Measurements from ENCODE around the gene KIF21B.

The KIF21B gene

GRCh38 chr1:201021630-201022492 lies 1.7 kb downstream of the KIF21B start:
- DNase-seq: no peak
- no peak overlapping the region for H3K27ac Mint-ChIP-seq
- peaks cover 84% of the 10 kb centered on the region for H3K4me1 Mint-ChIP-seq
- H3K9me3 Mint-ChIP-seq: no peaks in the 10 kb centered on the region
- no peak for TF ChIP-seq CTCF (IDR thresholded peaks at IDR 0.05)
- peak overlapping the region; percentile 88 for H3K4me3 Mint-ChIP-seq
- H3K36me3 Mint-ChIP-seq (ENCODE audit: low read depth): no peaks in the 10 kb centered on the region
- H3K27me3 Mint-ChIP-seq (ENCODE audit: low read depth, poor library complexity): peaks cover 20% of the 10 kb centered on the region

DNA sequence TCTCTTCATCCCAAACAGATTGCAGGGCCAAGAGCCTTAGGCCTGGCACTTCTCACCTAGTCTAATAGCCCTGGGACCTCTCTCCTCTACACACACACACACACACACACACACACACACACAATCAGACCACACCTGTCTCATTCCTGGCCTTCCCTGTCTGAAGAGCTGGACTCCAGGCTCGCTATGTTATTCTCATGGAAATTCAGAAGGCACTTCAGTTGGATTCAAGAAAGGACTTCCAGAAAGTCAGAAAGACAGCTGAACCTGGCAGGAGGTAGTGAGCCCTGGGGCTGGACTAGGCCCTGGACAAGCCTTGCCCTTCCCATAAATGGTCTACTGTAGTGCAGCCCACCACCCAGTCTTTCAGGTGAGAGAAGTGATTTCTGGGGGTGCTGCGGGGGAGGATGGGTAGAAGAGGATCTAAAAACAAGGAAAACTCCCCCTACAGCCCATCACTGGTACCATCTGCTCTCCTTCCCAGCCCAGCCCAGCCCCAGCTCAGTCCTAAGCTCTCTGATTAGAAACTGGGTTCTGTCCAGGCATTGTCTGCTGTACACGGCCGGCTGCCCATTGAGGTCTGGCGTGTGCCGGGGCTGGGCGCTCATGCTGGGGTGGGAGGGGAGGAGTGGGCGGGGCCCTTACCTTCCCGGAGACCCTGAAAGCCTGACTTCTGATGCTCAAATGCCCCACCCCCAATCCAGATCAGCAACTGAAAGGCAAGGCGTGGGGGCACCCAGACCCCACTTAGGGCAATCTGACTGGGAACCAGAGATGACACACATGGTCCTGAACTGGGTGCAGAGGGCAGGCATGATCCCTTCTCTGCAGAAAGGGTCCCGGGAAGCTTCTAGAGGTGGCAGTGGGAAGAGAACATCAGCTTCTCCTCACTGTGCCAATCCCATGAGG lies 2.5 kb downstream of the KIF21B start:
- peak; percentile 53 for DNase-seq
- peaks cover 84% of the 10 kb centered on the region for H3K4me1 Mint-ChIP-seq
- TF ChIP-seq CTCF (IDR thresholded peaks at IDR 0.05): peak; percentile 37
- H3K27ac Mint-ChIP-seq: peak overlapping the region; percentile 11
- H3K36me3 Mint-ChIP-seq (ENCODE audit: low read depth): no peaks in the 10 kb centered on the region
- H3K27me3 Mint-ChIP-seq (ENCODE audit: low read depth, poor library complexity): peaks cover 20% of the 10 kb centered on the region
- no peaks in the 10 kb centered on the region for H3K9me3 Mint-ChIP-seq
- peak overlapping the region; percentile 88 for H3K4me3 Mint-ChIP-seq

- Mint-ChIP-seq H3K36me3 (ENCODE audit: low read depth) (no peaks in the 10 kb centered on the region), H3K27me3 (ENCODE audit: low read depth, poor library complexity) (peaks cover 25% of the 10 kb centered on the region), H3K9me3 (no peaks in the 10 kb centered on the region), H3K4me1 (peaks cover 83% of the 10 kb centered on the region), H3K4me3 (no peak overlapping the region), H3K27ac (no peak overlapping the region)
- no peak for TF ChIP-seq CTCF (IDR thresholded peaks at IDR 0.05)
- DNase-seq: no peak
These were observed 3.4 kb downstream of the KIF21B start for GRCh38 chr1:201020040-201020591.

- no peak for TF ChIP-seq CTCF (IDR thresholded peaks at IDR 0.05)
- Mint-ChIP-seq H3K4me1 (peaks cover 83% of the 10 kb centered on the region), H3K27me3 (ENCODE audit: low read depth, poor library complexity) (peaks cover 25% of the 10 kb centered on the region), H3K9me3 (no peaks in the 10 kb centered on the region), H3K4me3 (no peak overlapping the region), H3K27ac (no peak overlapping the region), H3K36me3 (ENCODE audit: low read depth) (no peaks in the 10 kb centered on the region)
- DNase-seq: no peak
These were observed 4.1 kb downstream of the KIF21B start for GRCh38 chr1:201019321-201019977.

DNA sequence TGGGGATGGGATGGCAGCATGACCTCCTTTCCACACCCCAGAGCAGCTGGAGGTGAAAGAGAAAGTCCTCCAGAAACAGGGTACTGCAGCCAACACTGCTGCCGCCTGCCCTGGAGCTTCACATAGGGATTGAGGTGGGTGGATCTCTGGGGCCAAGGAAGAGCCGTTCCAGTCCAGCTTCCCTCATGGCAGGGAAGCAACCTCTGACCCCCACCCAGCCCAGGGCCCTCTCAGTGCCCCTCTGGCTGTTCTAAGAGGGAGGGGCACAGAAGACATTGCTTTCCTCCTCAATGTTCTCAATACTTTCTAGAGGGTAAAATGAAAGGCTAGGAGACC lies 5.7 kb downstream of the KIF21B start:
- Mint-ChIP-seq H3K9me3 (no peaks in the 10 kb centered on the region), H3K4me1 (peaks cover 87% of the 10 kb centered on the region), H3K27me3 (ENCODE audit: low read depth, poor library complexity) (peaks cover 25% of the 10 kb centered on the region), H3K27ac (no peak overlapping the region), H3K4me3 (no peak overlapping the region), H3K36me3 (ENCODE audit: low read depth) (no peaks in the 10 kb centered on the region)
- no peak for TF ChIP-seq CTCF (IDR thresholded peaks at IDR 0.05)
- no peak for DNase-seq
